Measurements from ENCODE around the gene MEI1. TPM values are rescaled to one million over a fixed set of nuclear protein-coding genes. Genes with fewer than 3 reads are reported as not detected.
"Not testable (repeated sequence)": the region's sequence is repeated elsewhere in the genome, so short reads cannot be mapped to it uniquely, and the experiment has no call there.

Gene MEI1
- total RNA-seq, 1 donor from 2014 or later: 0.16 TPM

DNA sequence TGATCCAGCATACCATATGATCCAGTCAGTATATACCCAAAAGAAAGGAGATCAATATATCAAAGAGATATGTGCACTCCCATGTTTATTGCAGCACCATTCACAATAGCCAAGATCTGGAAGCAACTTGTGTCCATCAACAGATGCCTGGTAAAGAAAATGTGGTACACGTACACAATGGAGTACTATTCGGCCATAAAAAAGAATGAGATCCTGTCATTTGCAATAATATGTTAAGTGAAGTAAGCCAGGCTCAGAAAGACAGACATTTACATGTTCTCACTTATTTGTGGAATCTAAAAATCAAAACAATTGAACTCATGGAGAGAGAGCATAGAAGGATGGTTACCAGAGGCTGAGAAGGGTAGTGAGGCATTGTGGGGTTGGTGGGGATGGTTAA, 37.6 kb upstream of the MEI1 start:
- Mint-ChIP-seq H3K9me3 (no peaks in the 10 kb centered on the region), H3K27ac (ENCODE audit: unreplicated experiment) (no peak overlapping the region), H3K4me3 (no peak overlapping the region), H3K27me3 (ENCODE audit: low read depth) (peaks cover under 1% of the 10 kb centered on the region), H3K36me3 (ENCODE audit: low read depth) (peaks cover 20% of the 10 kb centered on the region), H3K4me1 (peaks cover 3% of the 10 kb centered on the region)
- TF ChIP-seq, protein P1, sequence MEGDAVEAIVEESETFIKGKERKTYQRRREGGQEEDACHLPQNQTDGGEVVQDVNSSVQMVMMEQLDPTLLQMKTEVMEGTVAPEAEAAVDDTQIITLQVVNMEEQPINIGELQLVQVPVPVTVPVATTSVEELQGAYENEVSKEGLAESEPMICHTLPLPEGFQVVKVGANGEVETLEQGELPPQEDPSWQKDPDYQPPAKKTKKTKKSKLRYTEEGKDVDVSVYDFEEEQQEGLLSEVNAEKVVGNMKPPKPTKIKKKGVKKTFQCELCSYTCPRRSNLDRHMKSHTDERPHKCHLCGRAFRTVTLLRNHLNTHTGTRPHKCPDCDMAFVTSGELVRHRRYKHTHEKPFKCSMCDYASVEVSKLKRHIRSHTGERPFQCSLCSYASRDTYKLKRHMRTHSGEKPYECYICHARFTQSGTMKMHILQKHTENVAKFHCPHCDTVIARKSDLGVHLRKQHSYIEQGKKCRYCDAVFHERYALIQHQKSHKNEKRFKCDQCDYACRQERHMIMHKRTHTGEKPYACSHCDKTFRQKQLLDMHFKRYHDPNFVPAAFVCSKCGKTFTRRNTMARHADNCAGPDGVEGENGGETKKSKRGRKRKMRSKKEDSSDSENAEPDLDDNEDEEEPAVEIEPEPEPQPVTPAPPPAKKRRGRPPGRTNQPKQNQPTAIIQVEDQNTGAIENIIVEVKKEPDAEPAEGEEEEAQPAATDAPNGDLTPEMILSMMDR (conservative IDR thresholded peaks at IDR 0.05): no peak
- DNase-seq (ENCODE audit: low read depth, low spot score): no peak

DNA sequence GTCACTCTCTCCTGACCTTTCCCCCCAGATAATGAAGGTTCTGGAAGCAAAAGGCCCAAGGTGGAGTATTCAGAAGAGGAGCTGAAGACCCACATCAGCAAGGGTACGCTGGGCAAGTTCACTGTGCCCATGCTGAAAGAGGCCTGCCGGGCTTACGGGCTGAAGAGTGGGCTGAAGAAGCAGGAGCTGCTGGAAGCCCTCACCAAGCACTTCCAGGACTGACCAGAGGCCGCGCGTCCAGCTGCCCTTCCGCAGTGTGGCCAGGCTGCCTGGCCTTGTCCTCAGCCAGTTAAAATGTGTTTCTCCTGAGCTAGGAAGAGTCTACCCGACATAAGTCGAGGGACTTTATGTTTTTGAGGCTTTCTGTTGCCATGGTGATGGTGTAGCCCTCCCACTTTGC, 35.7 kb upstream of the MEI1 start:
- not testable (repeated sequence) for H3K4me3 Mint-ChIP-seq; H3K27me3 Mint-ChIP-seq (ENCODE audit: low read depth); DNase-seq (ENCODE audit: low read depth, low spot score); H3K9me3 Mint-ChIP-seq
- H3K4me1 Mint-ChIP-seq: peaks cover 12% of the 10 kb centered on the region
- H3K36me3 Mint-ChIP-seq (ENCODE audit: low read depth): peaks cover 20% of the 10 kb centered on the region
- peak overlapping the region; percentile 31 for H3K27ac Mint-ChIP-seq (ENCODE audit: unreplicated experiment)

DNA sequence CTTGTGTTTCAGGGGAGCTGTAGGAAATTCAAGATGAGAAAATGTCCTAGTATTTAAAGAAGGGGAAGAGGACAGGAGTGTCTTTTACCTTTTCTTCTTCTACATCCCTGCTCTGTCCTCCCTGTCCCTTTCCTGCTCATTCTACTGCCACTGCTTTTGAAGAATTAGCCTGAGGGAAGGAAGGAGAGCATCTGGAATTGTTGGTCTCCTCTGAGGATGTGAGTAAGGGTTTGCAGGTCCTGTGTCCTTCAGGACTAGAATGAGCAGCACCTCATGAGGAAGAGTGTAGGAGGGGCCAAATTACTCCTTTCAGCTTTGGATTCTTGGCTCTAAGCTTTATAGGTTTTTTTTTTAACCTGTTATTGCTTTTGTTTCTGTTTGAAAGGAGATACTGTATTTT, 34.8 kb upstream of the MEI1 start:
- peaks cover 12% of the 10 kb centered on the region for H3K4me1 Mint-ChIP-seq
- DNase-seq (ENCODE audit: low read depth, low spot score): no peak
- H3K27ac Mint-ChIP-seq (ENCODE audit: unreplicated experiment): no peak overlapping the region
- no peak overlapping the region for H3K4me3 Mint-ChIP-seq
- peaks cover 20% of the 10 kb centered on the region for H3K36me3 Mint-ChIP-seq (ENCODE audit: low read depth)
- H3K27me3 Mint-ChIP-seq (ENCODE audit: low read depth): peaks cover 2% of the 10 kb centered on the region
- no peaks in the 10 kb centered on the region for H3K9me3 Mint-ChIP-seq
- TF ChIP-seq, protein P1 (conservative IDR thresholded peaks at IDR 0.05): no peak

DNA sequence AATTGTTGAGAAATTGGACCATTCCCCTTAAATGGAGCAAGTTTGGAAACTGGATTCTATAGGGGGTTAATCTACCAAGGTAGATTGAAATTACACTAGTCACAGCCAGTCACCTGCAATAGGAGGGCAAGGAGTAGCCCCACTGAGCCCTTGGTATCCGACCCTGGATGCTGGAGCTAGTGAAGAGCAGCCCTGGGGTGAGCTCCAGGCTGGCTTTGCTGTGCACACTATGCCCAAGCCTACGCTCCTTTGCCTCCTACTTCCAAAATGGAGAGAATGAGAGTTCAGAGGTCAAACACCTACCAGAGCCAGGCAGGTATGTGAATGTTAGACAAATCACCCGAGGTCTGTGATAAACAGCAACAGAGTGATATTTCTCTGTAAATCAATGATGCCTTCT, 34.4 kb upstream of the MEI1 start:
- H3K27me3 Mint-ChIP-seq (ENCODE audit: low read depth): peaks cover 2% of the 10 kb centered on the region
- DNase-seq (ENCODE audit: low read depth, low spot score): no peak
- H3K27ac Mint-ChIP-seq (ENCODE audit: unreplicated experiment): no peak overlapping the region
- H3K36me3 Mint-ChIP-seq (ENCODE audit: low read depth): peaks cover 18% of the 10 kb centered on the region
- H3K4me1 Mint-ChIP-seq: peaks cover 12% of the 10 kb centered on the region
- TF ChIP-seq, protein P1 (conservative IDR thresholded peaks at IDR 0.05): no peak
- no peaks in the 10 kb centered on the region for H3K9me3 Mint-ChIP-seq
- no peak overlapping the region for H3K4me3 Mint-ChIP-seq

DNA sequence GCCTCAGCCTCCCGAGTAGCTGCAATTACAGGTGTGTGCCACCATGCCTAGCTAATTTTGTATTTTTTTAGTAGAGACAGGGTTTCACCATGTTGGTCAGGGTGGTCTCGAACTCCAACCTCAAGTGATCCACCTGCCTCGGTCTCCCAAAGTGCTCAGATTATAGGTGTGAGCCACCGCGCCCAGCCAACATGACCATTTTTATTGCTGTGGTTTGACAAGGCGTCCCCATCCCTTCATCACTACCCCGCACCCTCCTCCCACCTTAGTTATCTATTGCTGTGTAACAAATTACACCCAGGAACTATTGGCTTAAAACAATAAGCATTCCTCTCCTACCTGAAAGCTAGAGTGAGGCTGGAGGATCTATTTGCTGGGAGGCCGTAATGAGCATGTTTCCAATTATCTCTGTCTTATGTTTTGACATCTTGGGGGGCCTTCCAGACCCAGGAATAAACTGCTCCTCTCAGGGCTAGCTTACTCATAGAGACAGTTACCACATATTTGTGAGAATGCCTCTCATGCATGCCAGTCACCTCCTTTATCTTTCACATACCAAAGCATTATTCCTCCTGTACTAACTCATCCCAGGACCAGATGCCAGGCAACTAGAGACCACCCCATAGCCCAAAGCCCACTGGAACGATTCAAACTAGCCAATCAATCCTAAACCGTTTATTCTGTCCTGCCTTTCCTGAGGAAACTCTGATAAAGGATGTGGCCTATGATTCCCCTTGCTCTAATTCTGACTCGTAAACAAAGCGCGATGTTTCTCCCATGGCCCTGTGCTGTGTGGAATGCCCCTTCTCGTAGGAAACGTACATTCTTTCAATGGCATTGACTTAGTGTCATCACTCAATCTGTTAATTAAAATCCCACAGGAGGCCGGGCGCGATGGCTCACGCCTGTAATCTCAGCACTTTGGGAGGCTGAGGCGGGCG, 30.1 kb upstream of the MEI1 start:
- Mint-ChIP-seq H3K27me3 (ENCODE audit: low read depth) (peaks cover 2% of the 10 kb centered on the region), H3K27ac (ENCODE audit: unreplicated experiment) (no peak overlapping the region), H3K36me3 (ENCODE audit: low read depth) (peaks cover 3% of the 10 kb centered on the region)

DNA sequence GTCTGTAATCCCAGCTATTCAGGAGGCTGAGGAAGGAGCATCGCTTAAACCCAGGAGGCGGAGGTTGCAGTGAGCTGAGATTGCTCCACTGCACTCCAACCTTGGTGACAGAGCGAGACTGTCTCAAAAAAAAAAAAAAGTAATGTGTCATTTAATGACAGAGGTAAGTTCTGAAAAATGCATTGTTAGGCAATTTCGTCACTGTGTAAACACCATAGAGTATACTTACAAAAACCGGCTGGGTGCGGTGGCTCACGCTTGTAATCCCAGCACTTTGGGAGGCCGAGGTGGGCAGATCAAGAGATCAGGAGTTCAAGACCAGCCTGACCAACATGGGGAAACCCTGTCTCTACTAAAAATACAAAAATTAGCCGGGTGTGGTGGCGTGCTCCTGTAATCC, 27.2 kb upstream of the MEI1 start:
- not testable (repeated sequence) for H3K27me3 Mint-ChIP-seq (ENCODE audit: low read depth); H3K4me3 Mint-ChIP-seq; H3K36me3 Mint-ChIP-seq (ENCODE audit: low read depth); H3K9me3 Mint-ChIP-seq; DNase-seq (ENCODE audit: low read depth, low spot score); H3K4me1 Mint-ChIP-seq
- H3K27ac Mint-ChIP-seq (ENCODE audit: unreplicated experiment): peak overlapping the region; percentile 43

More for the DNA sequence above, 30.1 kb upstream of the MEI1 start:
- Mint-ChIP-seq H3K9me3 (no peaks in the 10 kb centered on the region), H3K4me1 (peaks cover 12% of the 10 kb centered on the region), H3K4me3 (peak overlapping the region; percentile 3)
- no peak for DNase-seq (ENCODE audit: low read depth, low spot score)
- TF ChIP-seq, protein P1 (conservative IDR thresholded peaks at IDR 0.05): no peak
